HepG2 (cell line): ENCODE data around the gene TEX19. TPM values are rescaled to one million over a fixed set of nuclear protein-coding genes. Genes with fewer than 3 reads are reported as not detected.

ENCODE experiments used
- ARNT ChIP-seq: fragments of 450-650 bp; IDR thresholded peaks from 2 replicates; pipeline ENCODE4 v1.6.1; 2017
- EZH2 ChIP-seq: conservative IDR thresholded peaks from 2 replicates; pipeline ENCODE4 v1.6.1; 2012; ENCODE audit warnings: mild to moderate bottlenecking, low read depth, low read length, moderate library complexity
- NFIB ChIP-seq: sonication (generic); formaldehyde crosslinking; IDR thresholded peaks from 2 replicates; pipeline ENCODE4 v1.9.0; 2021; ENCODE audit warnings: missing genetic modification reagents, mild to moderate bottlenecking, borderline replicate concordance
- RBAK ChIP-seq: sonication (generic); formaldehyde crosslinking; IDR thresholded peaks from 2 replicates; pipeline ENCODE4 v1.5.1; 2020; ENCODE audit warnings: mild to moderate bottlenecking, missing genetic modification reagents
- RCOR2 ChIP-seq: IDR thresholded peaks from 2 replicates; pipeline ENCODE4 v1.6.1; 2016; ENCODE audit warnings: missing biosample characterization, missing genetic modification reagents
- YEATS4 ChIP-seq: sonication (generic); formaldehyde crosslinking; IDR thresholded peaks from 2 replicates; pipeline ENCODE4 v1.4.0; 2020; ENCODE audit warnings: missing genetic modification reagents, borderline replicate concordance
- ZFP36 ChIP-seq: fragments of 150-350 bp; IDR thresholded peaks from 2 replicates; pipeline ENCODE4 v1.6.1; 2018; ENCODE audit warnings: borderline replicate concordance, low read length, low read depth; ENCODE audit not compliant: partially characterized antibody
- ZFP36L1 ChIP-seq: sonication (generic); formaldehyde crosslinking; IDR thresholded peaks from 2 replicates; pipeline ENCODE4 v1.8.0; 2022; ENCODE audit warnings: mild to moderate bottlenecking, missing genetic modification reagents, moderate library complexity
- ZKSCAN5 ChIP-seq: sonication (generic); formaldehyde crosslinking; IDR thresholded peaks from 2 replicates; pipeline ENCODE4 v1.5.1; 2020; ENCODE audit warnings: mild to moderate bottlenecking, missing genetic modification reagents
- ZNF510 ChIP-seq: sonication (generic); formaldehyde crosslinking; IDR thresholded peaks from 2 replicates; pipeline ENCODE4 v1.4.0; 2020; ENCODE audit warnings: low read depth, mild to moderate bottlenecking, missing genetic modification reagents
- ZNF556 ChIP-seq: sonication (generic); formaldehyde crosslinking; IDR thresholded peaks from 2 replicates; pipeline ENCODE4 v1.4.0; 2020; ENCODE audit warnings: mild to moderate bottlenecking, missing genetic modification reagents, borderline replicate concordance
- ZNF747 ChIP-seq: sonication (generic); formaldehyde crosslinking; IDR thresholded peaks from 2 replicates; pipeline ENCODE4 v1.8.1; 2023; ENCODE audit warnings: missing genetic modification reagents, mild to moderate bottlenecking, borderline replicate concordance
- polyA plus RNA-seq, 8 experiments: library from polyadenylated mRNA; depleted of rRNA in 3 of 8; stranded (reverse) in 7 of 8; unstranded in 1 of 8; fragments of >200 nt; fragmentation: Illumina TruSeq in 4 of 8; extraction: Trizol in 4 of 8; gene quantifications; 2 replicates each; pipeline versions ENCODE4 v1.2.1 to v1.2.3, GENCODE V29; 2011 to 2016; ENCODE audit warnings: low read depth in 4 of 8, missing spikeins in 1 of 8, mixed read lengths in 1 of 8; ENCODE audit not compliant: insufficient read depth in 1 of 8
- total RNA-seq, 5 experiments: library from RNA; depleted of rRNA; stranded (reverse); fragments of >200 nt; fragmentation: Illumina TruSeq; extraction: Trizol; gene quantifications; 2 replicates each; pipeline ENCODE4 v1.2.3, GENCODE V29; 2016; ENCODE audit warnings: low read depth in 1 of 5
- TF ChIP-seq, protein P1 (sequence below): sonication (generic); formaldehyde crosslinking; IDR thresholded peaks from 2 replicates; pipeline ENCODE4 v1.4.0; 2020; ENCODE audit warnings: missing genetic modification reagents
- TF ChIP-seq, protein P2 (sequence below): sonication (generic); formaldehyde crosslinking; IDR thresholded peaks from 2 replicates; pipeline ENCODE4 v1.4.0; 2020; ENCODE audit warnings: mild to moderate bottlenecking, missing genetic modification reagents
- TF ChIP-seq, protein P3 (sequence below): sonication (generic); formaldehyde crosslinking; IDR thresholded peaks from 2 replicates; pipeline ENCODE4 v1.4.0; 2020; ENCODE audit warnings: mild to moderate bottlenecking, low read depth, missing genetic modification reagents
- TF ChIP-seq, protein P4 (sequence below): IDR thresholded peaks from 2 replicates; pipeline ENCODE4 v1.6.1; 2016

The TEX19 gene
- total and polyA plus RNA-seq, 2 of the 13 experiments (the other 11 are each of a cell fraction or from before 2014, with no cell fraction given): 1.3 to 6.0 TPM

DNA sequence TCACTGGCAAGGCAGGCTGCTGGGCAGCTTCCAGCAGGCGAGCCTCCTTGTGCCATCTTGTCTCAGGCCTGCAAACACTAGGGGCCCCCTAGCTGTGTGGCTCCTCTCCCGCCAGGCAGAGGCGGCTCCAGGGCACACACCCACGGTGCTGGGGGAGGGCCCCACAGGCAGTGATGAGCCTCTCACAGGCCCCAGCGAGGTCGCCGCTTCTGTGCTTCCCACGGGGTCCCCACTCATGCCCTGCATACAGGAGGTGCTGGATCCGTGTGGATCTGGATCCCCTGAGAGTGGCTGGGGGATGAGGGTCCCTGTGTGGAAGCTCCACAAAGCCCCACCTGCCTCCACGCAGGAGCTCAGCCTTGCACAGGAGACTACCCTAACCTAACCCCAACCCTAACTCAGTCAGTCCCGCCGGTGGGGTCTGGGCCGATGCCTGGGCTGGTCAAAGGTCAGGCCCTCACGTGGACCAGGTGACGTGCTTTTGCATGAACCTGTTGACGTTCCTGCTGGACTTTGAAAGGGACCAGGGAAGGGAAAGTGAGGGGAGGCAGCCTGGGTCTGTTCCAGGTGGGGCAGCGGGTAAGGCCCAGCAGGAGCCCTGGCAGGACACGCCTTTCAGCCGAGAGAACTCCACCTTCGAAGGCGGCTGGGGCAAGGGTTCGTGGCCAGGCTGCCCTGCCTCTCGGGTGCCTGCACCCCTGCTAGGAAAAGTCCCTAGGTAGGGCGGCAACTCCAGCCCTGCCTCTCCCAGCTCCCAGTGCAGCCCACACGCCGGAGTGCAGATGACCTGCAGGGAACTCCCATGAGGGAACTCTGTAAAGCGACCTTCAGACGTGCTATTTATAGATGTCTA is 30.7 kb upstream of the TEX19 start (continued):
- TF ChIP-seq RBAK (CRISPR knock-in tag) (0 out of 2 replicates have a peak, but pooled peaks have one; percentile 72), ZFP36L1 (CRISPR knock-in tag) (peak; percentile 64), ZFP36 (no peak), ARNT (no peak), ZNF556 (peak; percentile 99), RCOR2 (CRISPR knock-in tag) (peak; percentile 67; the same call in 1 of the 2 replicates), YEATS4 (peak; percentile 92), ZNF510 (peak; percentile 91; the same call in 1 of the 2 replicates), ZKSCAN5 (peak; percentile 78; the same call in 1 of the 2 replicates), ZNF747 (CRISPR knock-in tag) (no peak; the same call in 1 of the 2 replicates), EZH2 (no peak), NFIB (CRISPR knock-in tag) (no peak)
- TF ChIP-seq, protein P1, sequence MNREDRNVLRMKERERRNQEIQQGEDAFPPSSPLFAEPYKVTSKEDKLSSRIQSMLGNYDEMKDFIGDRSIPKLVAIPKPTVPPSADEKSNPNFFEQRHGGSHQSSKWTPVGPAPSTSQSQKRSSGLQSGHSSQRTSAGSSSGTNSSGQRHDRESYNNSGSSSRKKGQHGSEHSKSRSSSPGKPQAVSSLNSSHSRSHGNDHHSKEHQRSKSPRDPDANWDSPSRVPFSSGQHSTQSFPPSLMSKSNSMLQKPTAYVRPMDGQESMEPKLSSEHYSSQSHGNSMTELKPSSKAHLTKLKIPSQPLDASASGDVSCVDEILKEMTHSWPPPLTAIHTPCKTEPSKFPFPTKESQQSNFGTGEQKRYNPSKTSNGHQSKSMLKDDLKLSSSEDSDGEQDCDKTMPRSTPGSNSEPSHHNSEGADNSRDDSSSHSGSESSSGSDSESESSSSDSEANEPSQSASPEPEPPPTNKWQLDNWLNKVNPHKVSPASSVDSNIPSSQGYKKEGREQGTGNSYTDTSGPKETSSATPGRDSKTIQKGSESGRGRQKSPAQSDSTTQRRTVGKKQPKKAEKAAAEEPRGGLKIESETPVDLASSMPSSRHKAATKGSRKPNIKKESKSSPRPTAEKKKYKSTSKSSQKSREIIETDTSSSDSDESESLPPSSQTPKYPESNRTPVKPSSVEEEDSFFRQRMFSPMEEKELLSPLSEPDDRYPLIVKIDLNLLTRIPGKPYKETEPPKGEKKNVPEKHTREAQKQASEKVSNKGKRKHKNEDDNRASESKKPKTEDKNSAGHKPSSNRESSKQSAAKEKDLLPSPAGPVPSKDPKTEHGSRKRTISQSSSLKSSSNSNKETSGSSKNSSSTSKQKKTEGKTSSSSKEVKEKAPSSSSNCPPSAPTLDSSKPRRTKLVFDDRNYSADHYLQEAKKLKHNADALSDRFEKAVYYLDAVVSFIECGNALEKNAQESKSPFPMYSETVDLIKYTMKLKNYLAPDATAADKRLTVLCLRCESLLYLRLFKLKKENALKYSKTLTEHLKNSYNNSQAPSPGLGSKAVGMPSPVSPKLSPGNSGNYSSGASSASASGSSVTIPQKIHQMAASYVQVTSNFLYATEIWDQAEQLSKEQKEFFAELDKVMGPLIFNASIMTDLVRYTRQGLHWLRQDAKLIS (CRISPR knock-in tag): 0 out of 2 replicates have a peak, but pooled peaks have one; percentile 58
- TF ChIP-seq, protein P2, sequence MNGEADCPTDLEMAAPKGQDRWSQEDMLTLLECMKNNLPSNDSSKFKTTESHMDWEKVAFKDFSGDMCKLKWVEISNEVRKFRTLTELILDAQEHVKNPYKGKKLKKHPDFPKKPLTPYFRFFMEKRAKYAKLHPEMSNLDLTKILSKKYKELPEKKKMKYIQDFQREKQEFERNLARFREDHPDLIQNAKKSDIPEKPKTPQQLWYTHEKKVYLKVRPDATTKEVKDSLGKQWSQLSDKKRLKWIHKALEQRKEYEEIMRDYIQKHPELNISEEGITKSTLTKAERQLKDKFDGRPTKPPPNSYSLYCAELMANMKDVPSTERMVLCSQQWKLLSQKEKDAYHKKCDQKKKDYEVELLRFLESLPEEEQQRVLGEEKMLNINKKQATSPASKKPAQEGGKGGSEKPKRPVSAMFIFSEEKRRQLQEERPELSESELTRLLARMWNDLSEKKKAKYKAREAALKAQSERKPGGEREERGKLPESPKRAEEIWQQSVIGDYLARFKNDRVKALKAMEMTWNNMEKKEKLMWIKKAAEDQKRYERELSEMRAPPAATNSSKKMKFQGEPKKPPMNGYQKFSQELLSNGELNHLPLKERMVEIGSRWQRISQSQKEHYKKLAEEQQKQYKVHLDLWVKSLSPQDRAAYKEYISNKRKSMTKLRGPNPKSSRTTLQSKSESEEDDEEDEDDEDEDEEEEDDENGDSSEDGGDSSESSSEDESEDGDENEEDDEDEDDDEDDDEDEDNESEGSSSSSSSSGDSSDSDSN: peak; percentile 91
- TF ChIP-seq, protein P3, sequence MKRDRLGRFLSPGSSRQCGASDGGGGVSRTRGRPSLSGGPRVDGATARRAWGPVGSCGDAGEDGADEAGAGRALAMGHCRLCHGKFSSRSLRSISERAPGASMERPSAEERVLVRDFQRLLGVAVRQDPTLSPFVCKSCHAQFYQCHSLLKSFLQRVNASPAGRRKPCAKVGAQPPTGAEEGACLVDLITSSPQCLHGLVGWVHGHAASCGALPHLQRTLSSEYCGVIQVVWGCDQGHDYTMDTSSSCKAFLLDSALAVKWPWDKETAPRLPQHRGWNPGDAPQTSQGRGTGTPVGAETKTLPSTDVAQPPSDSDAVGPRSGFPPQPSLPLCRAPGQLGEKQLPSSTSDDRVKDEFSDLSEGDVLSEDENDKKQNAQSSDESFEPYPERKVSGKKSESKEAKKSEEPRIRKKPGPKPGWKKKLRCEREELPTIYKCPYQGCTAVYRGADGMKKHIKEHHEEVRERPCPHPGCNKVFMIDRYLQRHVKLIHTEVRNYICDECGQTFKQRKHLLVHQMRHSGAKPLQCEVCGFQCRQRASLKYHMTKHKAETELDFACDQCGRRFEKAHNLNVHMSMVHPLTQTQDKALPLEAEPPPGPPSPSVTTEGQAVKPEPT (CRISPR knock-in tag): peak; percentile 93; the same call in 1 of the 2 replicates
- TF ChIP-seq, protein P4, sequence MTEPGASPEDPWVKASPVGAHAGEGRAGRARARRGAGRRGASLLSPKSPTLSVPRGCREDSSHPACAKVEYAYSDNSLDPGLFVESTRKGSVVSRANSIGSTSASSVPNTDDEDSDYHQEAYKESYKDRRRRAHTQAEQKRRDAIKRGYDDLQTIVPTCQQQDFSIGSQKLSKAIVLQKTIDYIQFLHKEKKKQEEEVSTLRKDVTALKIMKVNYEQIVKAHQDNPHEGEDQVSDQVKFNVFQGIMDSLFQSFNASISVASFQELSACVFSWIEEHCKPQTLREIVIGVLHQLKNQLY (CRISPR knock-in tag): peak; percentile 97
